ENCODE results near the gene HAP1.

DNA sequence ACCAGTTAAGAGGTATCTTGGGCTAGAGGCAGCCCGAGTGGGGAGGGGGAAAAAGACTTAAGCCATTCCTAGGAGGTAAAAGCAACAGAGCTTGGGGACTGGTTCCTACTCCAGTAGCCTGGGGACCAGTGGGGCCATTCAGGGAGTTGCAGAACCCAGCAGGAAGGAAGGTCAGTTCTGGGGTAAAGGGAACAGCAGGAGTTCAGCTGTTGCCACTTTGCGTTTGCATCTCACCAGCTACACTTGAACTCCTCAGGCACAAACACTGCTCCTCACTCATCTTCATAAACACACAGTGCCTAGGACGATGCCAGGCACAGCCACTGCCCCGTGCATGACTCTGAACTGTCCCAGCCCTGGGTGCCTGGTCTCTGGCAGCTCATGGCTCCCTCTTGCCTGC, 4.0 kb downstream of the HAP1 start:
- TF ChIP-seq, protein P1, sequence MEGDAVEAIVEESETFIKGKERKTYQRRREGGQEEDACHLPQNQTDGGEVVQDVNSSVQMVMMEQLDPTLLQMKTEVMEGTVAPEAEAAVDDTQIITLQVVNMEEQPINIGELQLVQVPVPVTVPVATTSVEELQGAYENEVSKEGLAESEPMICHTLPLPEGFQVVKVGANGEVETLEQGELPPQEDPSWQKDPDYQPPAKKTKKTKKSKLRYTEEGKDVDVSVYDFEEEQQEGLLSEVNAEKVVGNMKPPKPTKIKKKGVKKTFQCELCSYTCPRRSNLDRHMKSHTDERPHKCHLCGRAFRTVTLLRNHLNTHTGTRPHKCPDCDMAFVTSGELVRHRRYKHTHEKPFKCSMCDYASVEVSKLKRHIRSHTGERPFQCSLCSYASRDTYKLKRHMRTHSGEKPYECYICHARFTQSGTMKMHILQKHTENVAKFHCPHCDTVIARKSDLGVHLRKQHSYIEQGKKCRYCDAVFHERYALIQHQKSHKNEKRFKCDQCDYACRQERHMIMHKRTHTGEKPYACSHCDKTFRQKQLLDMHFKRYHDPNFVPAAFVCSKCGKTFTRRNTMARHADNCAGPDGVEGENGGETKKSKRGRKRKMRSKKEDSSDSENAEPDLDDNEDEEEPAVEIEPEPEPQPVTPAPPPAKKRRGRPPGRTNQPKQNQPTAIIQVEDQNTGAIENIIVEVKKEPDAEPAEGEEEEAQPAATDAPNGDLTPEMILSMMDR (IDR thresholded peaks at IDR 0.05) = no peak
- TF ChIP-seq POLR2A (IDR thresholded peaks at IDR 0.05) (no peak), EP300 (IDR thresholded peaks at IDR 0.05) (no peak)

Data from sigmoid colon (tissue), 4 donors.